Measurements from ENCODE around the gene NUP85.
A peak's percentile ranks its signal among the peaks of the same experiment; 100 is the strongest.
"Not testable (repeated sequence)": the region's sequence is repeated elsewhere in the genome, so short reads cannot be mapped to it uniquely, and the experiment has no call there.

Gene NUP85

GRCh38 chr17:75269844-75270217, 64.4 kb downstream of the NUP85 start:
- DNase-seq = no peak

- peak; percentile 17 for DNase-seq
These were observed 64.9 kb downstream of the NUP85 start for GRCh38 chr17:75270218-75270965.

- DNase-seq = no peak
These were observed 65.4 kb downstream of the NUP85 start, which contains the start of gene MIF4GD for GRCh38 chr17:75270966-75271232. TSS of gene MIF4GD (minus strand) at chr17:75271231. CDS start at chr17:75270195, 1,036 bp downstream.

GRCh38 chr17:75271233-75271954, 65.9 kb downstream of the NUP85 start:
- DNase-seq = peak; percentile 81

DNA sequence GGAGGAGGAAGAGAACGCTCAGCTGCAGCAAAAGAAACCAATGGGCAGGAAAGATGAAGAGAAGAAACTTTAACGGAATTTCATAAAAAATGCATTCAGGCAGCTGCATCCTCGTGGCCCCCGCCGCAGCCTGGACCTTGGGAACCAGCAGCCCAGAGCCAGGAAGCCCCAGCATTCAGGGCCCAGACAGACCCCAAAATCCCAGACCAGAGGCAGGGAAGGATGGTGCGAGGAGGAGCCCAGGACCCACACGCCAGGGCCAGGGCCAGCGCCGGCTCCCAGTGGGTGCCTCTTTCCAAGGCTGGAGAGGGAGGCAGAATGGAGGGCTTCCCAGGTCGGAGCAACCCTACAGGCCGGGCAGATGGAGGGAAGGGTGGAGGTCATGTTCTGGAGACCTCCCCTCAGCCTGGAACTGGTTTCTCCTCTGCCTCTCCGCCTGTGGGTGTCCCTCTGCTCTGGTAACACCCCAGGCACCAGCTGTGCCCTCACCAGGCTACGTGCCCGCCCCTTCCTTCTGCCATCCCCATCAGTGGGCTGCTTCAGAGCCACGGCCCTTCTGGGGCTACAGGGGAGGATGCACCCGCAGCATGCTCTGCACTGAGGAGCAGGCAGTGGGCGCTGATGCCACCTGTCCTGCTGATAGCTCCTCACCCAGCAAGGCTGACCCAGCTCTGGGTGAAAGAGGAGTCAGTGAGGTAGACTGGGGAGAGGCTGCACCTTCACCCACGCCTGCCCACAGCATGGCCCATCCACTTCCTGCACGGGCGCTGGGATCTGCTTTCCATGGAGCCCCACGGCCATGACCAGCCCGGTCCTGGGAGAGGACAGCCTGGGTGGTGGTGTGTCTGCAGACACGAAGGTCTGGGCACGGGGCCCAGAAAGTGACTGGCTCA, 66.7 kb downstream of the NUP85 start:
- DNase-seq = no peak

GRCh38 chr17:75272848-75273184, 67.3 kb downstream of the NUP85 start:
- no peak for DNase-seq

- no peak for DNase-seq
These were observed 68.7 kb downstream of the NUP85 start for GRCh38 chr17:75273977-75274708.

- DNase-seq = no peak
These were observed 72.2 kb downstream of the NUP85 start for GRCh38 chr17:75277664-75278071.

DNA sequence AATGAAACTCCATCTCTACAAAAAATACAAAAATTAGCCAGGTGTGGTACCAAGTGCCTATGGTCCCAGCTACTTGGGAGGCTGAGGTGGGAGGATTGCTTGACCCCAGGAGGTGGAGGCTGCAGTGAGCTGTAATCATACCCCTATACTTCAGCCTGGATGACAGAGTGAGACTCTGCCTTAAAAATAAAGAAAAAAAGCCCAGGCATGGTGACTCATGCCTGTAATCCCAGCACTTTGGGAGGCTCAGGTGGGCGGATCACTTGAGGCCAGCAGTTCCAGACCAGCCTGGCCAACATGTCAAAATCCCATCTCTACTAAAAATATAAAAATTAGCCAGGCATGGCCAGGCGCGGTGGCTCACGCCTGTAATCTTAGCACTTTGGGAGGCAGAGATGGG, 74.7 kb downstream of the NUP85 start:
- DNase-seq = not testable (repeated sequence)

DNA sequence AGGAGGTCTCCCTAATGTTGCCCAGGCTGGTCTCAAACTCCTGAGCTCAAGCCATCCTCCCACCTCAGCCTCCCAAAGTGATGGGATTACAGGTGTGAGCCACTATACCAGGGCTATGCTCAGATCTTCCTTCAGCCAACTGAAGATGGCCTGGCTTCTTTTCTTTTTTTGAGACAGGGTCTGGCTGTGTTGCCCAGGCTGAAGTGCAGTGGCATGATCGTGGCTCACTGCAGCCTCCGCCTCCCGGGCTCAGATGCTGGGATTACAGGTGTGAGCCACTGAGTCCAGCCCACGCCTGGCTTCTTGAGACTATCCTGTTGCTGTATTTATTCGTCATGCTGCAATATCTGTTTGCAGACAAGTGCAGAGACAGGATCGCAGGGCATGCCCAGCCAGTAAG, 79.6 kb downstream of the NUP85 start:
- no peak for DNase-seq

All from effector CD4-positive, alpha-beta T cell (primary cell).